HepG2 (cell line): Measurements from ENCODE around the gene BPIFB6. TPM values are rescaled to one million over a fixed set of nuclear protein-coding genes. Genes with fewer than 3 reads are reported as not detected.

ENCODE experiments used
- CBX1 ChIP-seq: IDR thresholded peaks from one replicate; pipeline ENCODE4 v1.6.1; 2016; ENCODE audit warnings: antibody characterized with exemption, low read depth
- CENPT ChIP-seq: sonication (generic); formaldehyde crosslinking; IDR thresholded peaks from 2 replicates; pipeline ENCODE4 v1.8.0; 2022; ENCODE audit warnings: low read depth, mild to moderate bottlenecking, moderate library complexity, missing genetic modification reagents
- HOXA9 ChIP-seq: sonication (generic); formaldehyde crosslinking; IDR thresholded peaks from 2 replicates; pipeline ENCODE4 v1.8.1; 2022; ENCODE audit warnings: missing genetic modification reagents, mild to moderate bottlenecking, moderate library complexity, borderline replicate concordance
- IKZF1 ChIP-seq: fragments of 450-650 bp; IDR thresholded peaks from 2 replicates; pipeline ENCODE4 v1.7.1; 2016
- TMF1 ChIP-seq: sonication (generic); formaldehyde crosslinking; IDR thresholded peaks from 2 replicates; pipeline ENCODE4 v1.8.1; 2022; ENCODE audit warnings: low read depth, missing genetic modification reagents
- ZBTB3 ChIP-seq: sonication (generic); formaldehyde crosslinking; IDR thresholded peaks from 2 replicates; pipeline ENCODE4 v1.4.0; 2020; ENCODE audit warnings: low read depth, mild to moderate bottlenecking, moderate library complexity, missing genetic modification reagents, borderline replicate concordance
- ZNF570 ChIP-seq: sonication (generic); formaldehyde crosslinking; IDR thresholded peaks from 2 replicates; pipeline ENCODE4 v1.4.0; 2020; ENCODE audit warnings: mild to moderate bottlenecking, missing genetic modification reagents, borderline replicate concordance
- ZNF747 ChIP-seq: sonication (generic); formaldehyde crosslinking; IDR thresholded peaks from 2 replicates; pipeline ENCODE4 v1.8.1; 2023; ENCODE audit warnings: missing genetic modification reagents, mild to moderate bottlenecking, borderline replicate concordance
- ZNF788 ChIP-seq: sonication (generic); formaldehyde crosslinking; IDR thresholded peaks from 2 replicates; pipeline ENCODE4 v1.5.0; 2020; ENCODE audit warnings: mild to moderate bottlenecking, missing genetic modification reagents, borderline replicate concordance
- ZNF792 ChIP-seq: IDR thresholded peaks from 2 replicates; pipeline ENCODE4 v1.6.1; 2016
- polyA plus RNA-seq, 8 experiments: library from polyadenylated mRNA; depleted of rRNA in 3 of 8; stranded (reverse) in 7 of 8; unstranded in 1 of 8; fragments of >200 nt; fragmentation: Illumina TruSeq in 4 of 8; extraction: Trizol in 4 of 8; gene quantifications; 2 replicates each; pipeline versions ENCODE4 v1.2.1 to v1.2.3, GENCODE V29; 2011 to 2016; ENCODE audit warnings: low read depth in 4 of 8, missing spikeins in 1 of 8, mixed read lengths in 1 of 8; ENCODE audit not compliant: insufficient read depth in 1 of 8
- total RNA-seq, 5 experiments: library from RNA; depleted of rRNA; stranded (reverse); fragments of >200 nt; fragmentation: Illumina TruSeq; extraction: Trizol; gene quantifications; 2 replicates each; pipeline ENCODE4 v1.2.3, GENCODE V29; 2016; ENCODE audit warnings: low read depth in 1 of 5
- TF ChIP-seq, protein P1 (sequence below): sonication (generic); formaldehyde crosslinking; IDR thresholded peaks from 2 replicates; pipeline ENCODE4 v1.5.1; 2020; ENCODE audit warnings: mild to moderate bottlenecking, missing genetic modification reagents, moderate library complexity
- TF ChIP-seq, protein P2 (sequence below): sonication (generic); formaldehyde crosslinking; IDR thresholded peaks from 2 replicates; pipeline ENCODE4 v1.5.0; 2020; ENCODE audit warnings: missing genetic modification reagents
- TF ChIP-seq, protein P3 (sequence below): sonication (generic); formaldehyde crosslinking; IDR thresholded peaks from 2 replicates; pipeline ENCODE4 v1.8.0; 2022; ENCODE audit warnings: missing genetic modification reagents, mild to moderate bottlenecking, moderate library complexity, borderline replicate concordance
- TF ChIP-seq, protein P4 (sequence below): fragments of 450-650 bp; IDR thresholded peaks from 2 replicates; pipeline ENCODE4 v1.6.1; 2016

Gene BPIFB6
- total and polyA plus RNA-seq, 2 of the 13 experiments (the other 11 are each of a cell fraction or from before 2014, with no cell fraction given): 0.13 to 1.7 TPM

DNA sequence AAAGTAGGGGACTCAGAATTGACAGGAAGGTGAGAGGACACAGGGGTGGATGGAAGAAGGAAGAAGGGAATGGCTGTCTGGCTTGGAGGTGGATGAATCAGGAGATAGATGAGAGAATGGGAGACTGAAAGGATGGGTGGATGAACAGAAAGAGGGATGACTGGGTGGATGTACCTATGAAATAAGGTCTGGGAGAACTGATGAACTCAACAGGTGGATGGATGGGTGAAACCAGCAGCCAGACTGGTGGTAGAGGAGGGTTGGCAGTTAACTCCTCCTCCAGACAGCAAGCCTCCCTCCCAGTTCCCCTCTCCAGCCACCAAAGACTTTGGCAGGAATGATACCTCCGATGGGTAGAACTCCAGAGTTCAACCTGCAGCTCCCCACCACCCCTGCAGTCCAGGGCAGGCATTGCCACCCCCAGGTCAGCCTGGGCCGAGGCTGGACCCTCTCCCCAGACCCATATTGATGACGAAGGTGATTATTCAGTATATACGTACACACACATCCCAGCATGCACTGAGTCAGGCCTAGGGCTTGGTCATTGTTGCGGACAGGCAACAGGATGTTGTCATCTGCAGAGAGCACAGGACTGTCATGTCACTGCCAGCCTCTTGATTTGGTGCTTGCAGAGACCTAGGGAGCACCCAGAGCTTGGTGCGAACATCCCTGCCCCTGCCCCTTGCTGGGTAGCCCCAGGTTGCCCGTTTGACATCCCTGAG, 29.2 kb upstream of the BPIFB6 start (continued):
- TF ChIP-seq, protein P1, sequence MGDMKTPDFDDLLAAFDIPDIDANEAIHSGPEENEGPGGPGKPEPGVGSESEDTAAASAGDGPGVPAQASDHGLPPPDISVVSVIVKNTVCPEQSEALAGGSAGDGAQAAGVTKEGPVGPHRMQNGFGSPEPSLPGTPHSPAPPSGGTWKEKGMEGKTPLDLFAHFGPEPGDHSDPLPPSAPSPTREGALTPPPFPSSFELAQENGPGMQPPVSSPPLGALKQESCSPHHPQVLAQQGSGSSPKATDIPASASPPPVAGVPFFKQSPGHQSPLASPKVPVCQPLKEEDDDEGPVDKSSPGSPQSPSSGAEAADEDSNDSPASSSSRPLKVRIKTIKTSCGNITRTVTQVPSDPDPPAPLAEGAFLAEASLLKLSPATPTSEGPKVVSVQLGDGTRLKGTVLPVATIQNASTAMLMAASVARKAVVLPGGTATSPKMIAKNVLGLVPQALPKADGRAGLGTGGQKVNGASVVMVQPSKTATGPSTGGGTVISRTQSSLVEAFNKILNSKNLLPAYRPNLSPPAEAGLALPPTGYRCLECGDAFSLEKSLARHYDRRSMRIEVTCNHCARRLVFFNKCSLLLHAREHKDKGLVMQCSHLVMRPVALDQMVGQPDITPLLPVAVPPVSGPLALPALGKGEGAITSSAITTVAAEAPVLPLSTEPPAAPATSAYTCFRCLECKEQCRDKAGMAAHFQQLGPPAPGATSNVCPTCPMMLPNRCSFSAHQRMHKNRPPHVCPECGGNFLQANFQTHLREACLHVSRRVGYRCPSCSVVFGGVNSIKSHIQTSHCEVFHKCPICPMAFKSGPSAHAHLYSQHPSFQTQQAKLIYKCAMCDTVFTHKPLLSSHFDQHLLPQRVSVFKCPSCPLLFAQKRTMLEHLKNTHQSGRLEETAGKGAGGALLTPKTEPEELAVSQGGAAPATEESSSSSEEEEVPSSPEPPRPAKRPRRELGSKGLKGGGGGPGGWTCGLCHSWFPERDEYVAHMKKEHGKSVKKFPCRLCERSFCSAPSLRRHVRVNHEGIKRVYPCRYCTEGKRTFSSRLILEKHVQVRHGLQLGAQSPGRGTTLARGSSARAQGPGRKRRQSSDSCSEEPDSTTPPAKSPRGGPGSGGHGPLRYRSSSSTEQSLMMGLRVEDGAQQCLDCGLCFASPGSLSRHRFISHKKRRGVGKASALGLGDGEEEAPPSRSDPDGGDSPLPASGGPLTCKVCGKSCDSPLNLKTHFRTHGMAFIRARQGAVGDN: peak; percentile 45
- TF ChIP-seq IKZF1: no peak
- no peak for TF ChIP-seq ZBTB3
- TF ChIP-seq HOXA9 (CRISPR knock-in tag): no peak
- TF ChIP-seq ZNF570: no peak
- TF ChIP-seq, protein P2, sequence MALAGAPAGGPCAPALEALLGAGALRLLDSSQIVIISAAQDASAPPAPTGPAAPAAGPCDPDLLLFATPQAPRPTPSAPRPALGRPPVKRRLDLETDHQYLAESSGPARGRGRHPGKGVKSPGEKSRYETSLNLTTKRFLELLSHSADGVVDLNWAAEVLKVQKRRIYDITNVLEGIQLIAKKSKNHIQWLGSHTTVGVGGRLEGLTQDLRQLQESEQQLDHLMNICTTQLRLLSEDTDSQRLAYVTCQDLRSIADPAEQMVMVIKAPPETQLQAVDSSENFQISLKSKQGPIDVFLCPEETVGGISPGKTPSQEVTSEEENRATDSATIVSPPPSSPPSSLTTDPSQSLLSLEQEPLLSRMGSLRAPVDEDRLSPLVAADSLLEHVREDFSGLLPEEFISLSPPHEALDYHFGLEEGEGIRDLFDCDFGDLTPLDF (CRISPR knock-in tag): no peak
- TF ChIP-seq TMF1 (CRISPR knock-in tag): no peak
- 0 out of 2 replicates have a peak, but pooled peaks have one; percentile 39 for TF ChIP-seq ZNF747 (CRISPR knock-in tag)
- no peak for TF ChIP-seq CENPT (CRISPR knock-in tag)
- TF ChIP-seq, protein P3, sequence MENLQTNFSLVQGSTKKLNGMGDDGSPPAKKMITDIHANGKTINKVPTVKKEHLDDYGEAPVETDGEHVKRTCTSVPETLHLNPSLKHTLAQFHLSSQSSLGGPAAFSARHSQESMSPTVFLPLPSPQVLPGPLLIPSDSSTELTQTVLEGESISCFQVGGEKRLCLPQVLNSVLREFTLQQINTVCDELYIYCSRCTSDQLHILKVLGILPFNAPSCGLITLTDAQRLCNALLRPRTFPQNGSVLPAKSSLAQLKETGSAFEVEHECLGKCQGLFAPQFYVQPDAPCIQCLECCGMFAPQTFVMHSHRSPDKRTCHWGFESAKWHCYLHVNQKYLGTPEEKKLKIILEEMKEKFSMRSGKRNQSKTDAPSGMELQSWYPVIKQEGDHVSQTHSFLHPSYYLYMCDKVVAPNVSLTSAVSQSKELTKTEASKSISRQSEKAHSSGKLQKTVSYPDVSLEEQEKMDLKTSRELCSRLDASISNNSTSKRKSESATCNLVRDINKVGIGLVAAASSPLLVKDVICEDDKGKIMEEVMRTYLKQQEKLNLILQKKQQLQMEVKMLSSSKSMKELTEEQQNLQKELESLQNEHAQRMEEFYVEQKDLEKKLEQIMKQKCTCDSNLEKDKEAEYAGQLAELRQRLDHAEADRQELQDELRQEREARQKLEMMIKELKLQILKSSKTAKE (CRISPR knock-in tag): peak; percentile 44; the same call in 1 of the 2 replicates
- TF ChIP-seq CBX1: no peak
- no peak for TF ChIP-seq ZNF792 (CRISPR knock-in tag)
- TF ChIP-seq ZNF788 (CRISPR knock-in tag): 0 out of 2 replicates have a peak, but pooled peaks have one; percentile 56
- TF ChIP-seq, protein P4, sequence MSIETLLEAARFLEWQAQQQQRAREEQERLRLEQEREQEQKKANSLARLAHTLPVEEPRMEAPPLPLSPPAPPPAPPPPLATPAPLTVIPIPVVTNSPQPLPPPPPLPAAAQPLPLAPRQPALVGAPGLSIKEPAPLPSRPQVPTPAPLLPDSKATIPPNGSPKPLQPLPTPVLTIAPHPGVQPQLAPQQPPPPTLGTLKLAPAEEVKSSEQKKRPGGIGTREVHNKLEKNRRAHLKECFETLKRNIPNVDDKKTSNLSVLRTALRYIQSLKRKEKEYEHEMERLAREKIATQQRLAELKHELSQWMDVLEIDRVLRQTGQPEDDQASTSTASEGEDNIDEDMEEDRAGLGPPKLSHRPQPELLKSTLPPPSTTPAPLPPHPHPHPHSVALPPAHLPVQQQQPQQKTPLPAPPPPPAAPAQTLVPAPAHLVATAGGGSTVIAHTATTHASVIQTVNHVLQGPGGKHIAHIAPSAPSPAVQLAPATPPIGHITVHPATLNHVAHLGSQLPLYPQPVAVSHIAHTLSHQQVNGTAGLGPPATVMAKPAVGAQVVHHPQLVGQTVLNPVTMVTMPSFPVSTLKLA: no peak
